ENCODE measurements around the gene FLNB. TPM values are rescaled to one million over a fixed set of nuclear protein-coding genes. Genes with fewer than 3 reads are reported as not detected.

FLNB gene
- total RNA-seq, 2 donors from 2014 or later: 246 to 362 TPM

GRCh38 chr3:57999417-58000115 lies 8.7 kb upstream of the FLNB start:
- H3K27me3 ChIP-seq: no peaks in the 10 kb centered on the region
- DNase-seq: no peak
- H3K4me1 ChIP-seq: peaks cover 6% of the 10 kb centered on the region
- H3K9ac ChIP-seq (ENCODE audit: low read depth in 2 of 2, low read length in 2 of 2): peak overlapping the region in 1 of 2 donors; percentile 83
- no peak overlapping the region for H3K4me3 ChIP-seq
- H3K9me3 ChIP-seq: no peaks in the 10 kb centered on the region
- H3K36me3 ChIP-seq: no peaks in the 10 kb centered on the region
- peak overlapping the region; percentile 76 for H3K27ac ChIP-seq
- TF ChIP-seq CTCF (IDR thresholded peaks at IDR 0.05): no peak
- intact Hi-C loops (cut with DNase I): no loop called here

- Histone ChIP-seq H3K9ac (ENCODE audit: low read depth in 2 of 2, low read length in 2 of 2) (no peak overlapping the region), H3K27ac (peak overlapping the region; percentile 76), H3K27me3 (no peaks in the 10 kb centered on the region), H3K4me3 (no peak overlapping the region), H3K4me1 (peaks cover 6% of the 10 kb centered on the region), H3K9me3 (no peaks in the 10 kb centered on the region), H3K36me3 (no peaks in the 10 kb centered on the region)
- peak; percentile 75 for DNase-seq
- intact Hi-C loops (cut with DNase I): no loop called here
- TF ChIP-seq CTCF (IDR thresholded peaks at IDR 0.05): no peak
These were observed 7.7 kb upstream of the FLNB start for GRCh38 chr3:58000306-58001085.

GRCh38 chr3:58001086-58001467 lies 7.1 kb upstream of the FLNB start:
- Histone ChIP-seq H3K27ac (no peak overlapping the region), H3K9ac (ENCODE audit: low read depth in 2 of 2, low read length in 2 of 2) (no peak overlapping the region), H3K9me3 (no peaks in the 10 kb centered on the region), H3K36me3 (no peaks in the 10 kb centered on the region), H3K4me1 (peaks cover 6% of the 10 kb centered on the region), H3K4me3 (no peak overlapping the region), H3K27me3 (no peaks in the 10 kb centered on the region)
- intact Hi-C loops (cut with DNase I): no loop called here
- no peak for DNase-seq
- no peak for TF ChIP-seq CTCF (IDR thresholded peaks at IDR 0.05)

- intact Hi-C loops (cut with DNase I): no loop called here
- Histone ChIP-seq H3K9ac (ENCODE audit: low read depth in 2 of 2, low read length in 2 of 2) (no peak overlapping the region), H3K27me3 (no peaks in the 10 kb centered on the region), H3K27ac (no peak overlapping the region), H3K4me3 (no peak overlapping the region), H3K4me1 (peaks cover 6% of the 10 kb centered on the region), H3K9me3 (no peaks in the 10 kb centered on the region), H3K36me3 (no peaks in the 10 kb centered on the region)
- no peak for TF ChIP-seq CTCF (IDR thresholded peaks at IDR 0.05)
- no peak for DNase-seq
These were observed 6.2 kb upstream of the FLNB start for GRCh38 chr3:58001979-58002378.

GRCh38 chr3:58003093-58003492 lies 5.1 kb upstream of the FLNB start:
- H3K9ac ChIP-seq (ENCODE audit: low read depth in 2 of 2, low read length in 2 of 2): no peak overlapping the region
- intact Hi-C loops (cut with DNase I): no loop called here
- no peaks in the 10 kb centered on the region for H3K27me3 ChIP-seq
- H3K4me1 ChIP-seq: peaks cover 6% of the 10 kb centered on the region
- no peak for TF ChIP-seq CTCF (IDR thresholded peaks at IDR 0.05)
- H3K27ac ChIP-seq: no peak overlapping the region
- H3K4me3 ChIP-seq: no peak overlapping the region
- DNase-seq: no peak
- H3K9me3 ChIP-seq: no peaks in the 10 kb centered on the region
- H3K36me3 ChIP-seq: no peaks in the 10 kb centered on the region
